Measurements from ENCODE around the gene LTBR.

LTBR gene

DNA sequence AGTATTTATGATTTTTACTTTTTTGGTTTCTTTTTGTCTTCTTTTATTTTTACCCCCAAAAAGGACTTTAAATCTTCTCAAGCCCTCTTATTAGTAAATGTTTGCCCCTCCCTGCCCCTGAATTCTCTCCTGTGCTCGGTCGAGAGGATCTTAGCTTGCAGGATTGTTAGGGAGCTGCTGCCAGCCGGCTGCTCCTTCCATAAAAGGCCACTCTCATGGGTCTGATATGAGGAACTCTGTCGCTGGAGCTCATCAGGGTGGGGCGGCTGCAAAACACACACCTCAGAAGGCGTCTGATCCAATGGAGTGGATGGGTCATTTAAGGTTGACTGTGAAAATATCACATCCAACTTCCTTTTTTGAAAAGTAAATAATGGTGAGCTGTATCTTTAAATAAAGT is 8.5 kb downstream of the LTBR start:
- POLR2A ChIA-PET, result interaction anchor here (0.5 kb wide), 1 partner anchor 119 kb away, joined by 3 read pairs; no protein-coding TSS in a partner anchor

DNA sequence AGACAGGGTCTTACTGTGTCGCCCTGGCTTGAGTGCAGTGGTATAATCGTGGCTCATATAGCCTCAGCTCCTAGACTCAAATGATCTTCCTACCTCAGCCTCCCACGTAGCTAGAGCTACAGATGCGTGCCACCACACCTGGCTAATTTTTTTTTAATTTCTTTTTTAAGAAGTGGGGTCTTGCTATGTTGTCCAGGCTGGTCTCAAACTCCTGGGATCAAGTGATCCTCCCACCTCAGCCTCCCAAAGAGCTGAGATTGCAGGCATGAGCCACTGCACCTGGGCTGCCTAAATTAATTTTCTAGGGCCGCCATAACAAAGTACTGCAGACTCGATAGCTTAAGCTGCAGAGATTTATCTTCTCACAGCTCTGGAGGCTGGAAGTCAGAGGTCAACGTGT is 9.1 kb downstream of the LTBR start:
- CTCF ChIA-PET, result interaction anchor here (1.2 to 2.3 kb wide), 4 partner anchors 15 to 62 kb away, joined by 3 to 7 read pairs (median 4); no protein-coding TSS in a partner anchor
- Histone ChIP-seq H3K9me3 (ENCODE audit: control extremely low read depth in 1 of 5, control insufficient read depth in 4 of 5, insufficient read depth in 2 of 5, low read depth in 1 of 5, low read length in 4 of 5) (no peaks in the 10 kb centered on the region), H3K36me3 (ENCODE audit: control insufficient read depth in 4 of 4, insufficient read depth in 4 of 4, low read length in 3 of 4) (peaks cover 0 to 42% (median 20%) of the 10 kb centered on the region in 4 experiments), H3K4me1 (ENCODE audit: control extremely low read depth in 1 of 4, control insufficient read depth in 4 of 4, insufficient read depth in 4 of 4, low read length in 3 of 4) (peaks cover 0 to 4% (median 2%) of the 10 kb centered on the region in 4 experiments), H3K4me3 (ENCODE audit: control insufficient read depth in 1 of 7, extremely low read depth in 1 of 7, insufficient read depth in 4 of 7, low read depth in 2 of 7, low read length in 6 of 7) (no peak overlapping the region), H3K27me3 (replicated peaks in 2 of 5; ENCODE audit: control insufficient read depth in 4 of 5, insufficient read depth in 5 of 5, low read length in 4 of 5) (no peaks in the 10 kb centered on the region), H3K27ac (ENCODE audit: insufficient read depth in 1 of 2, low read depth in 1 of 2, low read length in 2 of 2, poor library complexity in 1 of 2, severe bottlenecking in 2 of 2) (no peak overlapping the region)
- no peak for DNase-seq
- POLR2A ChIA-PET, result no interaction called here
- 100% methylated on average over 5 of the region's 7 CpGs for whole genome bisulfite sequencing (ENCODE audit: insufficient coverage)

More for the DNA sequence above, 8.5 kb downstream of the LTBR start:
- peaks cover 0 to 48% (median 24%) of the 10 kb centered on the region in 4 experiments for H3K36me3 ChIP-seq (ENCODE audit: control insufficient read depth in 4 of 4, insufficient read depth in 4 of 4, low read length in 3 of 4)
- peak overlapping the region in 1 of 2 experiments; percentile 63 for H3K27ac ChIP-seq (ENCODE audit: insufficient read depth in 1 of 2, low read depth in 1 of 2, low read length in 2 of 2, poor library complexity in 1 of 2, severe bottlenecking in 2 of 2)
- H3K9me3 ChIP-seq (ENCODE audit: control extremely low read depth in 1 of 5, control insufficient read depth in 4 of 5, insufficient read depth in 2 of 5, low read depth in 1 of 5, low read length in 4 of 5), result no peaks in the 10 kb centered on the region
- H3K27me3 ChIP-seq (replicated peaks in 2 of 5; ENCODE audit: control insufficient read depth in 4 of 5, insufficient read depth in 5 of 5, low read length in 4 of 5), result no peaks in the 10 kb centered on the region
- 57% methylated on average over 5 of the region's 6 CpGs for WGBS (ENCODE audit: insufficient coverage)
- CTCF ChIA-PET, result interaction anchor here (1.2 to 2.3 kb wide), 4 partner anchors 15 to 61 kb away, joined by 3 to 7 read pairs (median 4); no protein-coding TSS in a partner anchor
- DNase-seq, result peak in 2 of 3 donors; percentile 15 to 34
- no peak overlapping the region for H3K4me3 ChIP-seq (ENCODE audit: control insufficient read depth in 1 of 7, extremely low read depth in 1 of 7, insufficient read depth in 4 of 7, low read depth in 2 of 7, low read length in 6 of 7)
- peaks cover 0 to 4% (median 2%) of the 10 kb centered on the region in 4 experiments for H3K4me1 ChIP-seq (ENCODE audit: control extremely low read depth in 1 of 4, control insufficient read depth in 4 of 4, insufficient read depth in 4 of 4, low read length in 3 of 4)

DNA sequence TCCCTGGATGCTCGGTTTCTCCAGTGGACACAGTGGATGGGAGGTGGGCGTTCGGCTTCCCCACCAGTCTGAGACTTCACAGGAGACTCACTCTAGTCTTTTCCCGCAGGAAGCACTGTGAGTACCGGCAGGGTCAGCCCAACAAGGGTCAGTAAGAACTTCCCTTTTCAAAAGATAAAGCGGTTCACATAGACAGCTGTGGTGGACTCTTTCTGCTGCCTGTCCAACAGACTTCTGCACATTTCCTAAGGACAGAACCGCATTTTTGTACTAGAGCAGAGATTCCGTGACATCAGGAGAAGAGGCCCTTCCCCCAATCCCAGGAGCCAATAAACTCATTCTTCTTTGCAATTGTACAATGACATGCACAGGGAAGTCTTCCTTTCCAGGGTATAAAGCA is 10.4 kb downstream of the LTBR start:
- Histone ChIP-seq H3K27me3 (replicated peaks in 2 of 5; ENCODE audit: control insufficient read depth in 4 of 5, insufficient read depth in 5 of 5, low read length in 4 of 5) (no peaks in the 10 kb centered on the region), H3K4me1 (ENCODE audit: control extremely low read depth in 1 of 4, control insufficient read depth in 4 of 4, insufficient read depth in 4 of 4, low read length in 3 of 4) (peaks cover 0 to 4% (median 2%) of the 10 kb centered on the region in 4 experiments), H3K4me3 (ENCODE audit: control insufficient read depth in 1 of 7, extremely low read depth in 1 of 7, insufficient read depth in 4 of 7, low read depth in 2 of 7, low read length in 6 of 7) (no peak overlapping the region), H3K36me3 (ENCODE audit: control insufficient read depth in 4 of 4, insufficient read depth in 4 of 4, low read length in 3 of 4) (peaks cover 0 to 30% (median 12%) of the 10 kb centered on the region in 4 experiments), H3K9me3 (ENCODE audit: control extremely low read depth in 1 of 5, control insufficient read depth in 4 of 5, insufficient read depth in 2 of 5, low read depth in 1 of 5, low read length in 4 of 5) (no peaks in the 10 kb centered on the region), H3K27ac (ENCODE audit: insufficient read depth in 1 of 2, low read depth in 1 of 2, low read length in 2 of 2, poor library complexity in 1 of 2, severe bottlenecking in 2 of 2) (no peak overlapping the region)
- CTCF ChIA-PET, result no interaction called here
- DNase-seq, result no peak
- POLR2A ChIA-PET, result interaction anchor here (0.6 kb wide), 1 partner anchor 8 kb away, joined by 3 read pairs; no protein-coding TSS in a partner anchor
- WGBS (ENCODE audit: insufficient coverage), result 87% methylated on average over 6 of the region's 8 CpGs

DNA sequence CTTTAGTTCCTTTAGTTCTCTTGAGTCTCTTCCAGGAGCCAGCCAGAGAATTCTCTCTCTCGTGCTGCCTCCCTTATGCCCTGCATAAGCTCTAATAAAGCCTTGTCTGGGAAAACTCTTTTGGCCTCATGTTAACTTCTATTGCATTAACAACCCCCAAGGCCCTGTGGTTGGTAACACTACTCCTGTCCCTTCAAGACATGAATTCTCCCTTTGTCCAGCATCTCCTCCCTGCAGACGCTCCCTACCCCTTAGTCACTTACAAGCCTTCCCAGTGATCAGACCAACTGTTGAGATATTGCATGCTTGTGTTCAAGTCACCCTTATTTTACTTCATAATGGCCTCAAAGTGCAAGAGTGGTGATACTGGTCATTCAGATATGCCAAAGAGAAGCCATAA is 12.1 kb downstream of the LTBR start:
- Histone ChIP-seq H3K4me3 (ENCODE audit: control insufficient read depth in 1 of 7, extremely low read depth in 1 of 7, insufficient read depth in 4 of 7, low read depth in 2 of 7, low read length in 6 of 7) (no peak overlapping the region), H3K9me3 (ENCODE audit: control extremely low read depth in 1 of 5, control insufficient read depth in 4 of 5, insufficient read depth in 2 of 5, low read depth in 1 of 5, low read length in 4 of 5) (no peaks in the 10 kb centered on the region), H3K27me3 (replicated peaks in 2 of 5; ENCODE audit: control insufficient read depth in 4 of 5, insufficient read depth in 5 of 5, low read length in 4 of 5) (no peaks in the 10 kb centered on the region), H3K4me1 (ENCODE audit: control extremely low read depth in 1 of 4, control insufficient read depth in 4 of 4, insufficient read depth in 4 of 4, low read length in 3 of 4) (peaks cover 0 to 4% (median 2%) of the 10 kb centered on the region in 4 experiments), H3K27ac (ENCODE audit: insufficient read depth in 1 of 2, low read depth in 1 of 2, low read length in 2 of 2, poor library complexity in 1 of 2, severe bottlenecking in 2 of 2) (no peak overlapping the region), H3K36me3 (ENCODE audit: control insufficient read depth in 4 of 4, insufficient read depth in 4 of 4, low read length in 3 of 4) (peaks cover 0 to 17% (median 6%) of the 10 kb centered on the region in 4 experiments)
- 100% methylated on average over 2 of the region's 2 CpGs for WGBS (ENCODE audit: insufficient coverage)
- ChIA-PET POLR2A (no interaction called here), CTCF (interaction anchor here (1.3 kb wide), 1 partner anchor 69 kb away, joined by 3 read pairs; no protein-coding TSS in a partner anchor)
- DNase-seq, result no peak

DNA sequence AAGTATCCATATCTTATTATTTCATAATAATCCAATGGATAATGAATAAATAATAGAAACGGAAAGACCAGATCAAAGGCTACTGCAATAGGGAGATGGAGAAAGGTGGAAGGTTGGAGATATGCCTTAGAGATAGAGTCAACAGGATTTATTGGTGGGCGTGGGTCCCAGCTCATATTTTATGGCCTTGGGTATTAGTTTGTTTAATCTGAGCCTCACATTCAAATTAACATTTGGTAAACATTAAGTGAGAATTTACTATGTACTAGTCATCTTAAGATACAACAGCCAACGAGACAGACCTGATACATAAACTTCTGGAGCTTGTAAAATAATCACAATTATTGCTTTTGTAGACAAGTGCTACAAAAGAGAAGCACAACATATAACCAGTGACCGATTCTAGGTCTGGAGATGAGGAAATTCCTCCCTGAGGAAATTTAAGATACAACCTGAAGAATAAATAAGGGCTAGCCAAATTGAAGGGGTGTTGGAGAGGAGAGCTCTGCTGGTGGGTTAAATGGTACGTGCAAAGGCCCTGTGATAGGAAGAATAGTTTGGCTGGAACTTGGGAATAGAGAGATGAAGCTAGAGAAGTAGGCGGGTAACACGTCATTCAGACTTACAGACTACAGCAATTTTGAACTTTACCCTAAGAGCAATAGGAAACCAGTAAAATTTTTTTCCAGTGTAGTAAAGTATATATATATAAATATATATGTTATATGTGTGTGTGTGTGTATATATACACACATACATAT is 16.1 kb downstream of the LTBR start:
- DNase-seq, result no peak
- Histone ChIP-seq H3K9me3 (ENCODE audit: control extremely low read depth in 1 of 5, control insufficient read depth in 4 of 5, insufficient read depth in 2 of 5, low read depth in 1 of 5, low read length in 4 of 5) (no peaks in the 10 kb centered on the region), H3K4me3 (ENCODE audit: control insufficient read depth in 1 of 7, extremely low read depth in 1 of 7, insufficient read depth in 4 of 7, low read depth in 2 of 7, low read length in 6 of 7) (no peak overlapping the region), H3K4me1 (ENCODE audit: control extremely low read depth in 1 of 4, control insufficient read depth in 4 of 4, insufficient read depth in 4 of 4, low read length in 3 of 4) (no peaks in the 10 kb centered on the region), H3K36me3 (ENCODE audit: control insufficient read depth in 4 of 4, insufficient read depth in 4 of 4, low read length in 3 of 4) (peaks cover 0 to 3% (median 0%) of the 10 kb centered on the region in 4 experiments), H3K27me3 (replicated peaks in 2 of 5; ENCODE audit: control insufficient read depth in 4 of 5, insufficient read depth in 5 of 5, low read length in 4 of 5) (no peaks in the 10 kb centered on the region), H3K27ac (ENCODE audit: insufficient read depth in 1 of 2, low read depth in 1 of 2, low read length in 2 of 2, poor library complexity in 1 of 2, severe bottlenecking in 2 of 2) (no peak overlapping the region)
- POLR2A ChIA-PET, result no interaction called here
- no CpG with 5 or more reads among the region's 7 CpGs for WGBS (ENCODE audit: insufficient coverage)
- CTCF ChIA-PET, result interaction anchor here (0.9 to 1.0 kb wide), 3 partner anchors 18 to 146 kb away, joined by 3 read pairs; no protein-coding TSS in a partner anchor

DNA sequence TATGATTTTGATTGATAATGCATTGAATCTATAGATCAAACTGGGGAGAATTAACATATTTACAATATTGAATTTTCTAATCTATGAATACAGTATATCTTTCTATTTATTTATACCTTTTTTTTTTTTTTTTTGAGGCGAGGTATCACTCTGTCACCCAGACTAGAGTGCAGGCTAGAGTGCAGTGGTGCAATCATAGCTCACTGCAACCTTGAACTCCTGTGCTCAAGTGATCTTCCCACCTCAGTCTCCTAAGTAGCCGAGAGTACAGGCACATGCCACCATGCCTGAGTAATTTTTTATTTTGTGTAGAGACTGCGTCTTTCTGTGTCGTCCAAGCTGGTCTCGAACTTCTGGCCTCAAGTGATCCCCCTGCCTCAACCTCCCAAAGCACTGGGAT is 20.4 kb downstream of the LTBR start:
- WGBS (ENCODE audit: insufficient coverage), result no CpG with 5 or more reads among the region's 5 CpGs
- Histone ChIP-seq H3K9me3 (ENCODE audit: control extremely low read depth in 1 of 5, control insufficient read depth in 4 of 5, insufficient read depth in 2 of 5, low read depth in 1 of 5, low read length in 4 of 5) (no peaks in the 10 kb centered on the region), H3K27me3 (replicated peaks in 2 of 5; ENCODE audit: control insufficient read depth in 4 of 5, insufficient read depth in 5 of 5, low read length in 4 of 5) (no peaks in the 10 kb centered on the region), H3K4me1 (ENCODE audit: control extremely low read depth in 1 of 4, control insufficient read depth in 4 of 4, insufficient read depth in 4 of 4, low read length in 3 of 4) (no peaks in the 10 kb centered on the region), H3K36me3 (ENCODE audit: control insufficient read depth in 4 of 4, insufficient read depth in 4 of 4, low read length in 3 of 4) (no peaks in the 10 kb centered on the region), H3K27ac (ENCODE audit: insufficient read depth in 1 of 2, low read depth in 1 of 2, low read length in 2 of 2, poor library complexity in 1 of 2, severe bottlenecking in 2 of 2) (no peak overlapping the region), H3K4me3 (ENCODE audit: control insufficient read depth in 1 of 7, extremely low read depth in 1 of 7, insufficient read depth in 4 of 7, low read depth in 2 of 7, low read length in 6 of 7) (no peak overlapping the region)
- no peak for DNase-seq
- ChIA-PET POLR2A (interaction anchor here (0.7 kb wide), 1 partner anchor 32 kb away, joined by 3 read pairs; no protein-coding TSS in a partner anchor), CTCF (interaction anchor here (1.3 kb wide), 1 partner anchor 78 kb away, joined by 3 read pairs; no protein-coding TSS in a partner anchor)

DNA sequence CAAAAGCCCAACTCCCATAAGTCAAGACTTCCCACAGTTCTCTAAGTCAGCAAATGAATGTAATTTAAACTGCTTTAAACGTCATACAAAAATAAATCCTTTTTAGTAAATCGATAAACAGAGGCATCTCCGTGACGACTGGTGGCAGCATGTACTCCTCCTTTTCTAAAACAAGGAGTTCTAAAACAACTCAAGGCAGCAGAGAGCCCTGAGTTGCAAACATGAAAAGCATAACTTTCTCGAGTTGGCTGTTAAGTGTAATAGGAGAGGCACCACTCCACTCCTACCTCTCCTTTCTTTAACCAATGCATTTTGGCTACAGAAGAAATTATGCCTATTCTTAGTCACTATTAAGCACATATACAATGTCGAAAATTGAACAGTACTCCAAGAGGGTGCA is 22.0 kb downstream of the LTBR start:
- ChIA-PET POLR2A (no interaction called here), CTCF (no interaction called here)
- H3K9me3 ChIP-seq (ENCODE audit: control extremely low read depth in 1 of 5, control insufficient read depth in 4 of 5, insufficient read depth in 2 of 5, low read depth in 1 of 5, low read length in 4 of 5), result no peaks in the 10 kb centered on the region
- H3K4me3 ChIP-seq (ENCODE audit: control insufficient read depth in 1 of 7, extremely low read depth in 1 of 7, insufficient read depth in 4 of 7, low read depth in 2 of 7, low read length in 6 of 7), result no peak overlapping the region
- no peak for DNase-seq
- 100% methylated on average over 5 of the region's 6 CpGs for WGBS (ENCODE audit: insufficient coverage)
- H3K27me3 ChIP-seq (replicated peaks in 2 of 5; ENCODE audit: control insufficient read depth in 4 of 5, insufficient read depth in 5 of 5, low read length in 4 of 5), result no peaks in the 10 kb centered on the region
- no peak overlapping the region for H3K27ac ChIP-seq (ENCODE audit: insufficient read depth in 1 of 2, low read depth in 1 of 2, low read length in 2 of 2, poor library complexity in 1 of 2, severe bottlenecking in 2 of 2)
- no peaks in the 10 kb centered on the region for H3K4me1 ChIP-seq (ENCODE audit: control extremely low read depth in 1 of 4, control insufficient read depth in 4 of 4, insufficient read depth in 4 of 4, low read length in 3 of 4)
- no peaks in the 10 kb centered on the region for H3K36me3 ChIP-seq (ENCODE audit: control insufficient read depth in 4 of 4, insufficient read depth in 4 of 4, low read length in 3 of 4)

Measured in common myeloid progenitor, CD34-positive (primary cell).